DND-41 (cell line): Measurements from ENCODE around the gene MRM1.

Experiments used
- EZH2 ChIP-seq: IDR thresholded peaks from 3 replicates; pipeline ENCODE4 v1.6.1; 2012; ENCODE audit warnings: borderline replicate concordance, low read depth, mild to moderate bottlenecking, moderate library complexity, low read length, inconsistent platforms; ENCODE audit not compliant: severe bottlenecking
- TF ChIP-seq, protein P1 (sequence below): IDR thresholded peaks from 2 replicates; pipeline ENCODE4 v1.5.1; 2012; ENCODE audit warnings: borderline replicate concordance, low read length, moderate library complexity, mild to moderate bottlenecking; ENCODE audit not compliant: poor library complexity, severe bottlenecking; ENCODE audit errors: extremely low read depth

DNA sequence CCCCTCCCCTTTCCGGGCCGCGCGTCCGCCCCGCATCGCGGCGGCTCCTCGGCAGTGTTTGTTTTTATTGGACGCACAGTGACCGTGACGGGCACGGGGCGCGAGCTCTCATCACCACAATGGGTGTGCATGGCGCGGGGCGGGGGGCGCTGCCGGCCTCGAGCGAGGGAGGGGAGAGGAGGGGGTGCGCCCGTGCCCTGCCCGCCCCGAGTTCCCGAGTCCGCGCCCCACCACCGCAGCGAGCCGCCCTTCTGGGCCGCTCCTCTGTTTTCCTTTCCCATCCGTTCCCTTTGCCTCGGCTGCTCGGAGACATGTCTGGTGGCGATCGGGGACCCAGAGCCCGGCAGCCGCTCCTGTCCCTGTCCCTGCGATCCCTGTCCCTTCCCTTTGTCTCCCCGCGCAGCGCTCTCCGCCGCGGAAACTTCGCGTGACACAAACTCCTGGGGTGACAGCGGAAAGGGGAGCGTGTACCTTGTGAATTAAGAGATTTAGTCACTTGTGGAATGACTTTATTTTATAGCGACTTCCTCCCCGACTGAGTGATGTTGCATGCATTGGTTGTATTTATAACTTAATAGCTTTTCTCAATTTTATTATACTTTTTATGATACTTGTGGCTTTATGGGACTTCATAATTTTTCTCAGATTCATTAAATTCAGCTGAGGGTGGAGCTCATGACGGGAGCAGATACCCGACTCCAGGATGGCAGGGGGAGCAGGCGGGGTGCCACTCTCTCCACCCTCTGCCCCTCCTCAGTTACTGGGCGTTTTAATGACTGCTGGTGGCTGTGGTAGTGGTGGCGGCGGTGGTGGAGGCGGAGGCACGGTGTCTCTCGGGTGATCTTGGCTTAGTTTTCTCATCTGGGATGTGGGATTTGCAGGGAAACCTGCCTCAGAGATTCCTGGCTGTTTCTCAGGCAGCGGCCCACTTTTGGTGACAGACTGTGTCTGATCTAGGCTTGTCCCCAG lies 40.8 kb downstream of the MRM1 start:
- TF ChIP-seq, protein P1, sequence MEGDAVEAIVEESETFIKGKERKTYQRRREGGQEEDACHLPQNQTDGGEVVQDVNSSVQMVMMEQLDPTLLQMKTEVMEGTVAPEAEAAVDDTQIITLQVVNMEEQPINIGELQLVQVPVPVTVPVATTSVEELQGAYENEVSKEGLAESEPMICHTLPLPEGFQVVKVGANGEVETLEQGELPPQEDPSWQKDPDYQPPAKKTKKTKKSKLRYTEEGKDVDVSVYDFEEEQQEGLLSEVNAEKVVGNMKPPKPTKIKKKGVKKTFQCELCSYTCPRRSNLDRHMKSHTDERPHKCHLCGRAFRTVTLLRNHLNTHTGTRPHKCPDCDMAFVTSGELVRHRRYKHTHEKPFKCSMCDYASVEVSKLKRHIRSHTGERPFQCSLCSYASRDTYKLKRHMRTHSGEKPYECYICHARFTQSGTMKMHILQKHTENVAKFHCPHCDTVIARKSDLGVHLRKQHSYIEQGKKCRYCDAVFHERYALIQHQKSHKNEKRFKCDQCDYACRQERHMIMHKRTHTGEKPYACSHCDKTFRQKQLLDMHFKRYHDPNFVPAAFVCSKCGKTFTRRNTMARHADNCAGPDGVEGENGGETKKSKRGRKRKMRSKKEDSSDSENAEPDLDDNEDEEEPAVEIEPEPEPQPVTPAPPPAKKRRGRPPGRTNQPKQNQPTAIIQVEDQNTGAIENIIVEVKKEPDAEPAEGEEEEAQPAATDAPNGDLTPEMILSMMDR = no peak
- TF ChIP-seq EZH2 = no peak
